A549 (cell line): ENCODE data around the gene EIF1AX.

Experiments used
- CEBPB ChIP-seq, 2 experiments: fragments of >200 bp in 1 of 2; sonication (Bioruptor Twin) in 1 of 2; formaldehyde crosslinking in 1 of 2; IDR thresholded peaks; 2 replicates each; pipeline ENCODE4 v1.6.1; 2012 to 2016
- CTCF ChIP-seq: fragments of >200 bp; sonication (Bioruptor Twin); formaldehyde crosslinking; IDR thresholded peaks from 3 replicates; pipeline ENCODE4 v1.5.1; 2016
- JUNB ChIP-seq: fragments of >200 bp; sonication (Bioruptor Twin); formaldehyde crosslinking; IDR thresholded peaks from 2 replicates; pipeline ENCODE4 v1.6.1; 2016
- KDM5A ChIP-seq: fragments of 200-600 bp; sonication (generic); IDR thresholded peaks from 2 replicates; pipeline ENCODE4 v1.6.1; 2016; ENCODE audit warnings: antibody characterized with exemption, mild to moderate bottlenecking
- MAFK ChIP-seq: fragments of 450-650 bp; IDR thresholded peaks from 2 replicates; pipeline ENCODE4 v1.6.1; 2014; ENCODE audit not compliant: partially characterized antibody
- POLR2A ChIP-seq: IDR thresholded peaks from 2 replicates; pipeline ENCODE4 v1.6.1; 2012; ENCODE audit warnings: mild to moderate bottlenecking, low read length
- RAD21 ChIP-seq, 2 experiments: fragments of >200 bp in 1 of 2; sonication (Bioruptor Twin) in 1 of 2; formaldehyde crosslinking in 1 of 2; IDR thresholded peaks in 1 of 2; conservative IDR thresholded peaks in 1 of 2; 2 replicates in 1 of 2; 3 replicates in 1 of 2; pipeline ENCODE4 v1.6.1; 2012 to 2018; ENCODE audit warnings: inconsistent platforms in 1 of 2
- RFX5 ChIP-seq: fragments of 450-650 bp; IDR thresholded peaks from 2 replicates; pipeline ENCODE4 v1.7.1; 2014; ENCODE audit warnings: antibody characterized with exemption, mild to moderate bottlenecking, moderate library complexity
- SMC3 ChIP-seq: fragments of >200 bp; sonication (Bioruptor Twin); formaldehyde crosslinking; IDR thresholded peaks from 3 replicates; pipeline ENCODE4 v1.6.1; 2018; ENCODE audit warnings: inconsistent platforms
- ZFP36 ChIP-seq: fragments of 450-650 bp; IDR thresholded peaks from 2 replicates; pipeline ENCODE4 v1.6.1; 2014; ENCODE audit warnings: borderline replicate concordance; ENCODE audit not compliant: partially characterized antibody

- TF ChIP-seq POLR2A: no peak
- no peak for TF ChIP-seq MAFK
- TF ChIP-seq KDM5A: no peak
- no peak for TF ChIP-seq ZFP36
- TF ChIP-seq CTCF: no peak
- no peak for TF ChIP-seq CEBPB (IDR thresholded peaks at IDR 0.05)
- no peak for TF ChIP-seq RFX5
- TF ChIP-seq JUNB: no peak
- TF ChIP-seq RAD21 (conservative IDR thresholded peaks at IDR 0.05 in 1 of 2, IDR thresholded peaks at IDR 0.05 in 1 of 2): no peak
- TF ChIP-seq SMC3: no peak
Observed at GRCh38 chrX:20173856-20174255, 32.2 kb upstream of the EIF1AX start.
